Measurements from ENCODE around the gene RNF180. TPM values are rescaled to one million over a fixed set of nuclear protein-coding genes. Genes with fewer than 3 reads are reported as not detected.

The RNF180 gene
- total RNA-seq, 1 experiment from 2014 or later = 0.30 TPM

DNA sequence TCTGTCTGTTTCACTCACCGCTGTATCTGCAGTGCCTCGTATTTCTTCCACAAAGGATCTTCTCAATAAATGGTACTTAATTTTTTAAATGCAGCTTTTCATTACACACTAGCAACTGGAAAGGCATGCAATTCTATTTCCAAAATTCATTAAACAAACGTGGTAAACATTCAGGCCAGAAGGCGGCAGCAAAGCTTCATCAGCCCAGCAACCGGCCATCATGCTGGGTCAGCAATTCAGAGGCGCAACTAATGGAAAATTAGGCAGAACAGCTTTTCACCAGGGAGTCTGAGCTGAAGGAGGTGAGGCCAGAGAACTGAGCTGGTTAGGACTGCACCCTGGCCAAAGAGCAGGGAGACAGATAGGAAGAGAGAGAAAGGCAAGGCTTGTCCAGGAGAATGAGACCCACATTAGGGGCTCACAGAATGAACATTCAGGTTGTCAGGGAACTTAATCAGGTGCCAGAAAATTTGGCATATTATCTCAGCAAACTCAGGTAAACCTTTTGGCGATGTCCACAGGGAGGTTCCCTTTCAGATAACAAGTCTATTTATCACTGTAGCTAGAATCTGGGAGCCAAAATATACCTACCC, 17.7 kb upstream of the RNF180 start:
- Histone ChIP-seq H3K9ac (ENCODE audit: low read length) (no peak overlapping the region), H3K4me2 (ENCODE audit: low read depth, low read length, poor library complexity, severe bottlenecking) (no peak overlapping the region), H3K36me3 (ENCODE audit: insufficient read depth, low read length) (no peaks in the 10 kb centered on the region), H3K4me3 (ENCODE audit: low read length) (no peak overlapping the region), H3K79me2 (ENCODE audit: low read length) (no peaks in the 10 kb centered on the region), H3K9me3 (ENCODE audit: low read length) (no peaks in the 10 kb centered on the region), H4K20me1 (ENCODE audit: insufficient read depth, low read depth, low read length) (no peaks in the 10 kb centered on the region), H3K9me2 (replicated peaks; ENCODE audit: insufficient read depth, low read length) (no peaks in the 10 kb centered on the region), H3K27me3 (ENCODE audit: low read length) (no peaks in the 10 kb centered on the region), H3K4me1 (ENCODE audit: low read length) (no peaks in the 10 kb centered on the region), H3K27ac (ENCODE audit: low read length) (no peak overlapping the region), H2AFZ (ENCODE audit: low read length) (no peak overlapping the region)
- peak; percentile 69 for DNase-seq

DNA sequence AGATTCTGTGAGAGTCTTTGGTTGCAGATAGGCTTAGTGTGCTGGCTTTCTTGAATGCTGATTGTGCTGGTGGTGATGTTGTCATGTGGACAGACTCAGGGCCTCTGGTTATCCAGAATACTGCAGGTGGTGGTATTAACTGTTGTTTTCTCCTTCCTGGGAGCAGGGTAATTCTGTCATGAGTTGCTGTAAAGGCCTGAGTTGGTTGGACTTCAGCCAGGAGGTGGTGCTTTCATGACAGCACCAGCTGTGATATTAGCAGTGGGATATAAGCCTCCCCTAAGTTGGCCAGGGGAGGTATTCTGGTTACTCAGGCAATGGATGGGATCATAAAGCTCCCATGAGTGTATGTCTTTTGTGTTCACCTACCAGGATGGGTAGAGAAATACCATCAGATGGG, 16.4 kb upstream of the RNF180 start:
- H3K27me3 ChIP-seq (ENCODE audit: low read length) = no peaks in the 10 kb centered on the region
- no peaks in the 10 kb centered on the region for H3K9me3 ChIP-seq (ENCODE audit: low read length)
- no peak overlapping the region for H3K4me3 ChIP-seq (ENCODE audit: low read length)
- H3K27ac ChIP-seq (ENCODE audit: low read length) = no peak overlapping the region
- no peaks in the 10 kb centered on the region for H3K4me1 ChIP-seq (ENCODE audit: low read length)
- no peaks in the 10 kb centered on the region for H3K79me2 ChIP-seq (ENCODE audit: low read length)
- no peak overlapping the region for H3K9ac ChIP-seq (ENCODE audit: low read length)
- H3K36me3 ChIP-seq (ENCODE audit: insufficient read depth, low read length) = no peaks in the 10 kb centered on the region
- no peak overlapping the region for H3K4me2 ChIP-seq (ENCODE audit: low read depth, low read length, poor library complexity, severe bottlenecking)
- H4K20me1 ChIP-seq (ENCODE audit: insufficient read depth, low read depth, low read length) = no peaks in the 10 kb centered on the region
- no peak for DNase-seq
- no peak overlapping the region for H2AFZ ChIP-seq (ENCODE audit: low read length)
- no peaks in the 10 kb centered on the region for H3K9me2 ChIP-seq (replicated peaks; ENCODE audit: insufficient read depth, low read length)

DNA sequence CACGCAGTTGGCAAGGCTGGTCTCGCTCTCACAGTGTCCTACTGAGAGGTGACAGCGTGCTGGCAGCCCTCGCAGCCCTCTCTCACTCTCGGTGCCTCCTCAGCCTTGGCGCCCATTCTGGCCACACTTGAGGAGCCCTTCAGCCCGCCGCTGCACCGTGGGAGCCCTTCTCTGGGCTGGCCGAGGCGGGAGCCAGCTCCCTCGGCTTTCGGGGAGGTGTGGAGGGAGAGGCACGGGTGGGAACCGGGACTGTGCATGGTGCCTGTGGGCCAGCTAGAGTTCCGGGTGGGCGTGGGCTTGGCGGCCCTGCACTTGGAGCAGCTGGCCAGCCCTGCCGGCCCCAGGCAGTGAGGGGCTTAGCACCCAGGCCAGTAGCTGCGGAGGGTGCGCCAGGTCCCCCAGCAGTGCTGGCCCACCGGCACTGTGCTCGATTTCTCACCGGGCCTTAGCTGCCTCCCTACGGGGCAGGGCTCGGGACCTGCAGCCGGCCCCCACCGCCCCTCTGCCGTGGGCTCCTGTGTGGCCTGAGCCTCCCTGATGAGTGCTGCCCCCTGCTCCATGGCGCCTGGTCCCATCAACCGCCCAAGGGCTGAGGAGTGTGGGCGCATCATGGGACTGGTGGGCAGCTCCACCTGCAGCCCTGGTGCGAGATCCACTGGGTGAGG, 15.7 kb upstream of the RNF180 start:
- H4K20me1 ChIP-seq (ENCODE audit: insufficient read depth, low read depth, low read length) = no peaks in the 10 kb centered on the region
- H3K4me1 ChIP-seq (ENCODE audit: low read length) = no peaks in the 10 kb centered on the region
- H3K9ac ChIP-seq (ENCODE audit: low read length) = no peak overlapping the region
- no peak overlapping the region for H3K27ac ChIP-seq (ENCODE audit: low read length)
- no peaks in the 10 kb centered on the region for H3K27me3 ChIP-seq (ENCODE audit: low read length)
- H3K36me3 ChIP-seq (ENCODE audit: insufficient read depth, low read length) = no peaks in the 10 kb centered on the region
- no peaks in the 10 kb centered on the region for H3K9me2 ChIP-seq (replicated peaks; ENCODE audit: insufficient read depth, low read length)
- no peaks in the 10 kb centered on the region for H3K9me3 ChIP-seq (ENCODE audit: low read length)
- no peak overlapping the region for H3K4me3 ChIP-seq (ENCODE audit: low read length)
- DNase-seq = no peak
- no peak overlapping the region for H3K4me2 ChIP-seq (ENCODE audit: low read depth, low read length, poor library complexity, severe bottlenecking)
- no peak overlapping the region for H2AFZ ChIP-seq (ENCODE audit: low read length)
- H3K79me2 ChIP-seq (ENCODE audit: low read length) = no peaks in the 10 kb centered on the region

DNA sequence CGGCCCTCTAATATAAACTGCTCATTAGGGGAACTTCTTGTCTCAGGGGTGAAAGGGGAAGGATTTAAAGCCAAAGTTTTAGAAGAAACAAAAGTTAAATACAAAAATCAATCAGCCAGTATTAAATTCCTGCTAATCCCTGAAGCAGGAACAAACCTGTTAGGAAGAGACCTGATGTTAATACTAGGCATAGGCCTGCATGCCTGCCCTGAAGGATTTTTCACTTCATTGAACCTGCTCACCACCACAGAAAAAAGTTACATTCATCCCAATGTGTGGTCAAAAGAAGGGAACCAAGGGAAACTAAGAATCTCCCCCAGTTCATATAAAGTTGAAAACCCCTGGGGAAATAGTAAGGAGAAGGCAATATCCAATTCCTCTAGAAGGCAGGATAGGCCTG, 9.4 kb upstream of the RNF180 start:
- Histone ChIP-seq H3K9me2 (replicated peaks; ENCODE audit: insufficient read depth, low read length) (no peaks in the 10 kb centered on the region), H3K4me1 (ENCODE audit: low read length) (peaks cover 3% of the 10 kb centered on the region), H3K4me2 (ENCODE audit: low read depth, low read length, poor library complexity, severe bottlenecking) (no peak overlapping the region), H3K27ac (ENCODE audit: low read length) (no peak overlapping the region), H3K79me2 (ENCODE audit: low read length) (no peaks in the 10 kb centered on the region), H3K36me3 (ENCODE audit: insufficient read depth, low read length) (no peaks in the 10 kb centered on the region), H3K27me3 (ENCODE audit: low read length) (no peaks in the 10 kb centered on the region), H4K20me1 (ENCODE audit: insufficient read depth, low read depth, low read length) (no peaks in the 10 kb centered on the region), H3K9me3 (ENCODE audit: low read length) (no peaks in the 10 kb centered on the region), H2AFZ (ENCODE audit: low read length) (no peak overlapping the region), H3K4me3 (ENCODE audit: low read length) (no peak overlapping the region), H3K9ac (ENCODE audit: low read length) (no peak overlapping the region)
- no peak for DNase-seq

DNA sequence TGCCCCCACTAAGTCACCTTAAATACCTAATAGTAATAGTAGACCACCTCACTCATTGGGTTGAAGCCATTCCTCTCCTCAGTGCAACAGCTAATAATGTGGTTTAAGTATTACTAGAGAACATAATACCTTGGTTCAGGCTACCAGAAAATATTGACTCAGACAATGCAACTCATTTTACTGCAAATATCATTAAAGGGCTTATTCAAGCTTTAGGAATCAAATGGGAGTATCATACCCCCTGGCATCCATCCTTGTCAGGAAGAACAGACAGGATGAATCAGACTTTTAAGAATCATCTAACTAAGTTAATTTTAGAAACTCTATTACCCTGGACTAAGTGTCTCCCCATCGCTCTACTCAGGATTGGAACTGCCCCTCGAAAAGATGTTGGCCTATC, 6.8 kb upstream of the RNF180 start:
- no peak overlapping the region for H3K4me2 ChIP-seq (ENCODE audit: low read depth, low read length, poor library complexity, severe bottlenecking)

DNA sequence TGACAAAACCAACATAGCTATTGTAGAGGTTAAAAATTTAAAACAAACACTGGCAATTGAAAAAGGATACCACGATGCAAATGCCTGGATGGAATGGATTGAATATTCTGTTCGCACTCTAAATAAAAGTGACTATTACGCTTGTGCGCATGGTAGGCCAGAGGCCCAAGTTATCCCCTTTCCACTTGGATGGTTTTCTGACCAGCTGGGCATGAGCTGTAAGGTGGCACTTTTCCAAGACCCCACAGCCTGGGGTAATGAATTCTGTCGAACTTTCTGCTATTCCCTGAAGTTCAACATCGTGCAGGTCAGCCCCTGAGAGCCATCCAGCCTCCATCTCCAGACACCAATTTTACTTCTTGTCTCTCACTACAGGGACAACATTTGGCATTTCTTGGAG, 5.4 kb upstream of the RNF180 start:
- Histone ChIP-seq H2AFZ (ENCODE audit: low read length) (no peak overlapping the region), H3K9me3 (ENCODE audit: low read length) (no peaks in the 10 kb centered on the region), H3K4me3 (ENCODE audit: low read length) (no peak overlapping the region), H4K20me1 (ENCODE audit: insufficient read depth, low read depth, low read length) (no peaks in the 10 kb centered on the region), H3K9me2 (replicated peaks; ENCODE audit: insufficient read depth, low read length) (no peaks in the 10 kb centered on the region), H3K4me1 (ENCODE audit: low read length) (peaks cover 11% of the 10 kb centered on the region), H3K36me3 (ENCODE audit: insufficient read depth, low read length) (no peaks in the 10 kb centered on the region), H3K79me2 (ENCODE audit: low read length) (no peaks in the 10 kb centered on the region), H3K9ac (ENCODE audit: low read length) (no peak overlapping the region), H3K4me2 (ENCODE audit: low read depth, low read length, poor library complexity, severe bottlenecking) (no peak overlapping the region), H3K27me3 (ENCODE audit: low read length) (no peaks in the 10 kb centered on the region), H3K27ac (ENCODE audit: low read length) (no peak overlapping the region)
- DNase-seq = no peak

More for the DNA sequence above, 6.8 kb upstream of the RNF180 start:
- Histone ChIP-seq H2AFZ (ENCODE audit: low read length) (no peak overlapping the region), H3K27ac (ENCODE audit: low read length) (no peak overlapping the region), H3K27me3 (ENCODE audit: low read length) (no peaks in the 10 kb centered on the region), H3K36me3 (ENCODE audit: insufficient read depth, low read length) (no peaks in the 10 kb centered on the region), H3K4me3 (ENCODE audit: low read length) (no peak overlapping the region), H3K9me3 (ENCODE audit: low read length) (no peaks in the 10 kb centered on the region), H3K79me2 (ENCODE audit: low read length) (no peaks in the 10 kb centered on the region), H3K9me2 (replicated peaks; ENCODE audit: insufficient read depth, low read length) (no peaks in the 10 kb centered on the region), H3K9ac (ENCODE audit: low read length) (no peak overlapping the region), H4K20me1 (ENCODE audit: insufficient read depth, low read depth, low read length) (no peaks in the 10 kb centered on the region), H3K4me1 (ENCODE audit: low read length) (peaks cover 11% of the 10 kb centered on the region)
- DNase-seq = no peak

DNA sequence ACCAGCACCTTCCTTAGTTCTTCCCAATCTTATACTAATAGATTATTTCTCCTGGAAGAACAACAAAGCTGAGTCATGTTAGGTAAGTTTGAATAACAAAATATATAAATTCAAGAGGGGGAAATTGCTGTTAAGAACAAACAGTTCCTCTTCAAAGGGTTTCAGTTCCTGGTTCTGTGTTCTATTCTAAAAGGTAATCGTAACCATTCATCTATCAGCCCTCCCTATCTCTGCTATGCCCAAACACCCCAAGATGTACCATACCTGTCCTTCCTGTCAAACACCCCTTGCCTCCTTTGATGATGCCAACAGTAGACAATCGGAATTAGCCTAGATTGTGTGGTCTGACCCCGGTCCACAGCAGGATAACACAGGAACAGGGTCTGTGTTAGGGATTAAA, 4.2 kb upstream of the RNF180 start:
- Histone ChIP-seq H3K4me2 (ENCODE audit: low read depth, low read length, poor library complexity, severe bottlenecking) (peak overlapping the region; percentile 19), H3K4me3 (ENCODE audit: low read length) (no peak overlapping the region), H4K20me1 (ENCODE audit: insufficient read depth, low read depth, low read length) (no peaks in the 10 kb centered on the region), H2AFZ (ENCODE audit: low read length) (no peak overlapping the region), H3K79me2 (ENCODE audit: low read length) (no peaks in the 10 kb centered on the region), H3K36me3 (ENCODE audit: insufficient read depth, low read length) (no peaks in the 10 kb centered on the region), H3K9me3 (ENCODE audit: low read length) (no peaks in the 10 kb centered on the region), H3K4me1 (ENCODE audit: low read length) (peaks cover 16% of the 10 kb centered on the region), H3K27ac (ENCODE audit: low read length) (no peak overlapping the region), H3K9ac (ENCODE audit: low read length) (no peak overlapping the region), H3K27me3 (ENCODE audit: low read length) (no peaks in the 10 kb centered on the region), H3K9me2 (replicated peaks; ENCODE audit: insufficient read depth, low read length) (no peaks in the 10 kb centered on the region)
- DNase-seq = peak; percentile 58

DNA sequence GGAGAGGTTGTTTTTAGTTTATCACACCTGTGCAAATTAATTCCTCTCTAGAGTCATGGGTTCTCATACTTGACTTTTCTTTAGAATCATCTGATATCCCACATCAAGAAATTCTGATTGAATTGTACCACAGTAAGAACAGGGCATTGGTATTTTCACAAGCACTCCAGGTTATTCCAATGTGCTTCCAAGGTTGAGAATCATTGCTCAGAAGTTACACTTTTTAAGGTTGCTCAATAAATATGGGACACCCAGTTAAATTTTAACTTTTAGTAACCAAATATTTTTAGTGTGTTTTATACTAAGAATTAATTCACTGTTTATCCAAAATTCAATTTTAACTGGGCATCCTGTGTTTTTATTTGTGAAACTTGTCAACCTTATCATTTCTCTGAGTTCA, 2.5 kb upstream of the RNF180 start:
- Histone ChIP-seq H3K79me2 (ENCODE audit: low read length) (no peaks in the 10 kb centered on the region), H3K4me3 (ENCODE audit: low read length) (no peak overlapping the region), H3K9me2 (replicated peaks; ENCODE audit: insufficient read depth, low read length) (no peaks in the 10 kb centered on the region), H2AFZ (ENCODE audit: low read length) (no peak overlapping the region), H3K36me3 (ENCODE audit: insufficient read depth, low read length) (no peaks in the 10 kb centered on the region), H3K4me2 (ENCODE audit: low read depth, low read length, poor library complexity, severe bottlenecking) (no peak overlapping the region), H3K27me3 (ENCODE audit: low read length) (no peaks in the 10 kb centered on the region), H3K4me1 (ENCODE audit: low read length) (peaks cover 18% of the 10 kb centered on the region), H4K20me1 (ENCODE audit: insufficient read depth, low read depth, low read length) (no peaks in the 10 kb centered on the region), H3K27ac (ENCODE audit: low read length) (no peak overlapping the region), H3K9me3 (ENCODE audit: low read length) (no peaks in the 10 kb centered on the region), H3K9ac (ENCODE audit: low read length) (no peak overlapping the region)
- no peak for DNase-seq
